IMR-90 (cell line): ENCODE data around the gene TNN. TPM values are rescaled to one million over a fixed set of nuclear protein-coding genes. Genes with fewer than 3 reads are reported as not detected.

Source experiments
- ATAC-seq: fragments of 200-7000 bp; cut with Tn5 transposase; 2 replicates; pipeline ENCODE4 v1.9.1; 2020; ENCODE audit warnings: low read depth, mild to moderate bottlenecking, moderate library complexity
- BruUV-seq: library from RNA; stranded (reverse); fragments of 400-500 nt; replicated peaks from 2 replicates; lab custom pipeline; 2021; lab: Mats Ljungman, UMichigan
- CTCF ChIA-PET: fragments of 300-600 bp; formaldehyde crosslinking; extraction: SDS; loops from one replicate; lab custom pipeline; 2021; ENCODE audit warnings: antibody characterized with exemption; lab: Yijun Ruan, JAX
- POLR2A ChIA-PET: fragments of 300-600 bp; sonication (Branson Sonifier 250); formaldehyde crosslinking; loops from one replicate; lab custom pipeline; 2022; ENCODE audit warnings: antibody characterized with exemption; ENCODE audit not compliant: unreplicated experiment; lab: Charles Lee
- DNase-seq: peaks from one replicate; pipeline ENCODE4 v3.0.0; 2013
- H2AFZ ChIP-seq: replicated peaks from 2 replicates; pipeline ENCODE3; 2013; ENCODE audit warnings: low read length, mild to moderate bottlenecking; ENCODE audit not compliant: poor library complexity
- H2AK5ac ChIP-seq: 2 replicates; pipeline ENCODE4 v1.6.1; 2013; ENCODE audit warnings: low read depth, low read length, inconsistent platforms
- H2AK9ac ChIP-seq: replicated peaks from 2 replicates; pipeline ENCODE3; 2013; ENCODE audit warnings: mild to moderate bottlenecking, low read depth, low read length, moderate library complexity; ENCODE audit not compliant: poor library complexity
- H2BK120ac ChIP-seq: 2 replicates; pipeline ENCODE4 v1.6.1; 2013; ENCODE audit warnings: low read depth, low read length, inconsistent platforms
- H2BK15ac ChIP-seq: 3 replicates; pipeline ENCODE4 v1.6.1; 2013; ENCODE audit warnings: low read depth, low read length, inconsistent platforms
- H2BK20ac ChIP-seq: 2 replicates; pipeline ENCODE4 v1.6.1; 2013; ENCODE audit warnings: low read depth, mild to moderate bottlenecking, inconsistent platforms, low read length, moderate library complexity
- H2BK5ac ChIP-seq: 2 replicates; pipeline ENCODE4 v1.6.1; 2013; ENCODE audit warnings: mild to moderate bottlenecking, low read depth, low read length, inconsistent platforms; ENCODE audit not compliant: poor library complexity, severe bottlenecking
- H3K14ac ChIP-seq: replicated peaks from 2 replicates; pipeline ENCODE4 v1.6.1; 2013; ENCODE audit warnings: low read depth, low read length, inconsistent platforms
- H3K18ac ChIP-seq: 2 replicates; pipeline ENCODE4 v1.6.1; 2013; ENCODE audit warnings: low read depth, low read length, control low read depth
- H3K23ac ChIP-seq: 2 replicates; pipeline ENCODE4 v1.6.1; 2013; ENCODE audit warnings: low read depth, low read length, inconsistent platforms
- H3K27ac ChIP-seq: 2 replicates; pipeline ENCODE4 v1.5.1; 2013; ENCODE audit warnings: mild to moderate bottlenecking, control low read depth, low read length; ENCODE audit not compliant: insufficient read depth
- H3K27me3 ChIP-seq: 2 replicates; pipeline ENCODE4 v1.6.1; 2013; ENCODE audit warnings: low read length; ENCODE audit not compliant: control insufficient read depth, insufficient read depth
- H3K36me3 ChIP-seq: 2 replicates; pipeline ENCODE4 v1.6.1; 2013; ENCODE audit warnings: low read length, mixed read lengths; ENCODE audit not compliant: control insufficient read depth, insufficient read depth
- H3K4ac ChIP-seq: 2 replicates; pipeline ENCODE4 v1.6.1; 2013; ENCODE audit warnings: low read depth, low read length, inconsistent platforms
- H3K4me1 ChIP-seq: 2 replicates; pipeline ENCODE4 v1.6.1; 2013; ENCODE audit warnings: low read length, mixed read lengths; ENCODE audit not compliant: control insufficient read depth, insufficient read depth
- H3K4me2 ChIP-seq: 2 replicates; pipeline ENCODE4 v1.6.1; 2013; ENCODE audit warnings: low read depth, mild to moderate bottlenecking, control low read depth, low read length, moderate library complexity
- H3K4me3 ChIP-seq: 2 replicates; pipeline ENCODE4 v1.5.1; 2013; ENCODE audit warnings: low read depth, mild to moderate bottlenecking, control low read depth, low read length, moderate library complexity; ENCODE audit not compliant: insufficient read depth
- H3K56ac ChIP-seq: 2 replicates; pipeline ENCODE4 v1.6.1; 2013; ENCODE audit warnings: low read length, inconsistent platforms; ENCODE audit not compliant: insufficient read depth; ENCODE audit errors: extremely low read depth
- H3K79me1 ChIP-seq, 2 experiments: 2 replicates each; pipeline ENCODE4 v1.6.1; 2013; ENCODE audit warnings: low read length in 2 of 2, inconsistent platforms in 1 of 2, low read depth in 1 of 2
- H3K9ac ChIP-seq: 2 replicates; pipeline ENCODE4 v1.6.1; 2013; ENCODE audit warnings: low read depth, low read length, control low read depth
- H3K9me1 ChIP-seq: 2 replicates; pipeline ENCODE4 v1.6.1; 2013; ENCODE audit warnings: low read length, inconsistent platforms; ENCODE audit not compliant: insufficient read depth
- H3K9me3 ChIP-seq: 2 replicates; pipeline ENCODE4 v1.6.1; 2013; ENCODE audit warnings: low read length; ENCODE audit not compliant: control insufficient read depth, insufficient read depth
- H4K20me1 ChIP-seq: 2 replicates; pipeline ENCODE4 v1.6.1; 2013; ENCODE audit warnings: low read length, inconsistent platforms; ENCODE audit not compliant: insufficient read depth
- H4K5ac ChIP-seq: 2 replicates; pipeline ENCODE4 v1.6.1; 2013; ENCODE audit warnings: mild to moderate bottlenecking, low read depth, low read length, control low read depth
- H4K8ac ChIP-seq, 2 experiments: 2 replicates each; pipeline ENCODE4 v1.6.1; 2013; ENCODE audit warnings: low read depth in 2 of 2, low read length in 2 of 2, control low read depth in 1 of 2, inconsistent platforms in 1 of 2
- H4K91ac ChIP-seq: 2 replicates; pipeline ENCODE4 v1.6.1; 2013; ENCODE audit warnings: low read depth, low read length, inconsistent platforms; ENCODE audit not compliant: insufficient read depth
- BHLHE40 ChIP-seq: fragments of 150-350 bp; IDR thresholded peaks from 2 replicates; pipeline ENCODE4 v1.6.1; 2016; ENCODE audit warnings: mild to moderate bottlenecking, low read depth, low read length
- CEBPB ChIP-seq: IDR thresholded peaks from 2 replicates; pipeline ENCODE4 v1.6.1; 2012; ENCODE audit warnings: low read depth, low read length, improper control_type of control experiment
- CHD1 ChIP-seq: IDR thresholded peaks from 2 replicates; pipeline ENCODE4 v1.6.1; 2012; ENCODE audit warnings: low read depth, low read length, improper control_type of control experiment
- FOS ChIP-seq: fragments of 150-350 bp; IDR thresholded peaks from 2 replicates; pipeline ENCODE4 v1.6.1; 2016; ENCODE audit warnings: low read depth, low read length
- MAFK ChIP-seq: IDR thresholded peaks from 2 replicates; pipeline ENCODE4 v1.6.1; 2012; ENCODE audit warnings: low read depth, low read length, improper control_type of control experiment
- MXI1 ChIP-seq: IDR thresholded peaks from 2 replicates; pipeline ENCODE4 v1.6.1; 2012; ENCODE audit warnings: low read depth, mild to moderate bottlenecking, low read length, moderate library complexity, borderline replicate concordance
- NFE2L2 ChIP-seq: fragments of 150-350 bp; IDR thresholded peaks from 2 replicates; pipeline ENCODE4 v1.6.1; 2016; ENCODE audit warnings: low read depth, mild to moderate bottlenecking, low read length
- RAD21 ChIP-seq: IDR thresholded peaks from 2 replicates; pipeline ENCODE4 v1.6.1; 2012; ENCODE audit warnings: low read length, improper control_type of control experiment
- RCOR1 ChIP-seq: IDR thresholded peaks from 2 replicates; pipeline ENCODE4 v1.6.1; 2012; ENCODE audit warnings: mild to moderate bottlenecking, low read length, improper control_type of control experiment; ENCODE audit not compliant: insufficient replicate concordance
- RFX5 ChIP-seq: IDR thresholded peaks from 2 replicates; pipeline ENCODE4 v1.8.0; 2012; ENCODE audit warnings: low read depth, mild to moderate bottlenecking, low read length, moderate library complexity
- WGBS, 2 experiments: methylation state at CpG; one replicate each; pipeline versions ENCODE4 v1.1.5 to v1.1.7; 2013; ENCODE audit warnings: missing lambda C conversion rate in 2 of 2; ENCODE audit not compliant: insufficient read length in 1 of 2; ENCODE audit errors: extremely low coverage in 2 of 2; 5-methylcytosine and 5-hydroxymethylcytosine counted together
- dilution Hi-C: fragments of 300-500 bp; cut with HindIII; formaldehyde crosslinking; loops from one replicate; pipeline ENCODE4 v1.14.3; 2018; ENCODE audit warnings: low sequenced_read_pairs; ENCODE audit not compliant: unreplicated experiment
- in situ Hi-C: fragments of 300-500 bp; cut with MboI; formaldehyde crosslinking; loops from 3 replicates; pipeline ENCODE4 v1.14.3; 2019; ENCODE audit warnings: low sequenced_read_pairs, inconsistent platforms, mixed read lengths
- intact Hi-C: fragments of 100-400 bp; cut with micrococcal nuclease; formaldehyde crosslinking; loops from 2 replicates; pipeline ENCODE4 v1.10.0; 2022
- polyA plus RNA-seq, 3 experiments: library from polyadenylated mRNA; depleted of rRNA; stranded (reverse); fragments of >200 nt; gene quantifications; 2 replicates each; pipeline ENCODE4 v1.2.3, GENCODE V29; 2012; ENCODE audit warnings: low replicate concordance in 1 of 3
- total RNA-seq: library from RNA; depleted of rRNA; stranded (reverse); fragments of >200 nt; gene quantifications from 2 replicates; pipeline ENCODE4 v1.2.3, GENCODE V29; 2012
- TF ChIP-seq, protein P1 (sequence below): fragments of 150-350 bp; IDR thresholded peaks from 2 replicates; pipeline ENCODE4 v1.6.1; 2016; ENCODE audit warnings: low read depth, mild to moderate bottlenecking, low read length, moderate library complexity, borderline replicate concordance
- TF ChIP-seq, protein P2 (sequence below): conservative IDR thresholded peaks from 2 replicates; pipeline ENCODE4 v1.5.1; 2012; ENCODE audit warnings: mild to moderate bottlenecking, low read depth, low read length, improper control_type of control experiment

The TNN gene
- total and polyA plus RNA-seq, 2 of the 4 experiments (the other 2 are of a cell fraction), result not detected

DNA sequence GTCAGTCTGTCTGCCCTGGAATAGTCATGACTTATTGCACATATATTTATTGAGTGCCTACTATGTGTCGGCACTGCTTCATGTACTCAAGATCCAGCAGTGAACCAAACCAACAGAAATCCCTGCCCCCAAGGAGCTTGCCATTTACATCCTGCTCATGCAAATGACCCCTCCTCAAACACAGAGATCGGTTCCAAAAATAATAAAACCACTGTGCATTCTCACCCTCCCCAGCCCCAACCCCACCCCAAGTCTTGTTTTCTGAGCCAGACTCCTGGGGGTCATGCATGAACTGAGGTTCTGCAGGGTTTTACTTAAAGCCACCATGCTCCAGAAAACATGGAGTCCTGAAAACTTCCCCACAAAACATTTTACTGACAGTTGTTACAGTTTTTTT, 63.0 kb downstream of the TNN start:
- WGBS, 2 experiments, result no CpG with 5 or more reads among the region's 2 CpGs
- Histone ChIP-seq H3K4me1 (peaks cover 2% of the 10 kb centered on the region; the same call in 1 of the 2 replicates), H3K56ac (no peak overlapping the region), H3K27ac (no peak overlapping the region), H4K91ac (no peak overlapping the region), H3K18ac (no peak overlapping the region), H3K23ac (no peak overlapping the region), H3K79me1 (no peaks in the 10 kb centered on the region), H2BK15ac (no peak overlapping the region), H3K27me3 (no peaks in the 10 kb centered on the region), H3K9ac (no peak overlapping the region), H2AK9ac (no peak overlapping the region), H2AK5ac (no peak overlapping the region), H4K20me1 (no peaks in the 10 kb centered on the region), H2BK20ac (no peak overlapping the region), H3K4me2 (no peak overlapping the region), H4K5ac (no peak overlapping the region), H3K4me3 (no peak overlapping the region), H2BK5ac (no peak overlapping the region), H4K8ac (no peak overlapping the region), H3K4ac (no peak overlapping the region), H3K9me1 (no peaks in the 10 kb centered on the region), H3K36me3 (no peaks in the 10 kb centered on the region), H2AFZ (no peak overlapping the region), H3K9me3 (no peaks in the 10 kb centered on the region), H3K14ac (no peak overlapping the region), H2BK120ac (no peak overlapping the region)
- TF ChIP-seq RAD21, result no peak
- no peak for TF ChIP-seq NFE2L2
- TF ChIP-seq FOS, result no peak
- TF ChIP-seq CEBPB, result no peak
- no peak for TF ChIP-seq MXI1
- TF ChIP-seq MAFK, result no peak
- TF ChIP-seq CHD1, result no peak
- TF ChIP-seq, protein P1, sequence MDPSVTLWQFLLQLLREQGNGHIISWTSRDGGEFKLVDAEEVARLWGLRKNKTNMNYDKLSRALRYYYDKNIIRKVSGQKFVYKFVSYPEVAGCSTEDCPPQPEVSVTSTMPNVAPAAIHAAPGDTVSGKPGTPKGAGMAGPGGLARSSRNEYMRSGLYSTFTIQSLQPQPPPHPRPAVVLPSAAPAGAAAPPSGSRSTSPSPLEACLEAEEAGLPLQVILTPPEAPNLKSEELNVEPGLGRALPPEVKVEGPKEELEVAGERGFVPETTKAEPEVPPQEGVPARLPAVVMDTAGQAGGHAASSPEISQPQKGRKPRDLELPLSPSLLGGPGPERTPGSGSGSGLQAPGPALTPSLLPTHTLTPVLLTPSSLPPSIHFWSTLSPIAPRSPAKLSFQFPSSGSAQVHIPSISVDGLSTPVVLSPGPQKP, result no peak
- TF ChIP-seq BHLHE40, result no peak
- no peak for TF ChIP-seq RFX5
- TF ChIP-seq RCOR1, result no peak
- TF ChIP-seq, protein P2, sequence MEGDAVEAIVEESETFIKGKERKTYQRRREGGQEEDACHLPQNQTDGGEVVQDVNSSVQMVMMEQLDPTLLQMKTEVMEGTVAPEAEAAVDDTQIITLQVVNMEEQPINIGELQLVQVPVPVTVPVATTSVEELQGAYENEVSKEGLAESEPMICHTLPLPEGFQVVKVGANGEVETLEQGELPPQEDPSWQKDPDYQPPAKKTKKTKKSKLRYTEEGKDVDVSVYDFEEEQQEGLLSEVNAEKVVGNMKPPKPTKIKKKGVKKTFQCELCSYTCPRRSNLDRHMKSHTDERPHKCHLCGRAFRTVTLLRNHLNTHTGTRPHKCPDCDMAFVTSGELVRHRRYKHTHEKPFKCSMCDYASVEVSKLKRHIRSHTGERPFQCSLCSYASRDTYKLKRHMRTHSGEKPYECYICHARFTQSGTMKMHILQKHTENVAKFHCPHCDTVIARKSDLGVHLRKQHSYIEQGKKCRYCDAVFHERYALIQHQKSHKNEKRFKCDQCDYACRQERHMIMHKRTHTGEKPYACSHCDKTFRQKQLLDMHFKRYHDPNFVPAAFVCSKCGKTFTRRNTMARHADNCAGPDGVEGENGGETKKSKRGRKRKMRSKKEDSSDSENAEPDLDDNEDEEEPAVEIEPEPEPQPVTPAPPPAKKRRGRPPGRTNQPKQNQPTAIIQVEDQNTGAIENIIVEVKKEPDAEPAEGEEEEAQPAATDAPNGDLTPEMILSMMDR, result no peak
- no TSS peak for BruUV-seq
- no peak for ATAC-seq
- CTCF ChIA-PET, result no interaction called here
- intact Hi-C loops, result no loop called here
- in situ Hi-C loops, result no loop called here
- no peak for DNase-seq
- dilution Hi-C loops, result no loop called here
- POLR2A ChIA-PET, result no interaction called here
